ENCODE results near the gene SNRNP70.
A peak's percentile ranks its signal among the peaks of the same experiment; 100 is the strongest.
"Not testable (repeated sequence)": the region's sequence is repeated elsewhere in the genome, so short reads cannot be mapped to it uniquely, and the experiment has no call there.

The SNRNP70 gene

GRCh38 chr19:49117677-49118564 lies 32.7 kb downstream of the SNRNP70 start:
- H3K36me3 Mint-ChIP-seq (ENCODE audit: low read depth), result no peaks in the 10 kb centered on the region
- H3K27ac Mint-ChIP-seq, result peak overlapping the region; percentile 87
- H3K4me1 Mint-ChIP-seq (ENCODE audit: low read depth), result peaks cover 28% of the 10 kb centered on the region
- peak overlapping the region; percentile 84 for H3K4me3 Mint-ChIP-seq
- no peaks in the 10 kb centered on the region for H3K9me3 Mint-ChIP-seq
- peaks cover 15% of the 10 kb centered on the region for H3K27me3 Mint-ChIP-seq (ENCODE audit: low read depth)

- Mint-ChIP-seq H3K36me3 (ENCODE audit: low read depth) (no peaks in the 10 kb centered on the region), H3K4me3 (peak within 1 kb of the TSS; percentile 84), H3K4me1 (ENCODE audit: low read depth) (peaks cover 23% of the 10 kb centered on the region), H3K27ac (peak within 1 kb of the TSS; percentile 87), H3K9me3 (no peaks in the 10 kb centered on the region), H3K27me3 (ENCODE audit: low read depth) (peaks cover 19% of the 10 kb centered on the region)
These were observed 33.5 kb downstream of the SNRNP70 start, which contains the start of gene C19orf73 for GRCh38 chr19:49118565-49119410. Gene C19orf73 (minus strand): TSS chr19:49119143. CDS start chr19:49119022, 121 bp downstream.

- peaks cover 20% of the 10 kb centered on the region for H3K27me3 Mint-ChIP-seq (ENCODE audit: low read depth)
- H3K27ac Mint-ChIP-seq, result peak within 1 kb of the TSS; percentile 87
- H3K4me3 Mint-ChIP-seq, result peak within 1 kb of the TSS; percentile 84
- no peaks in the 10 kb centered on the region for H3K9me3 Mint-ChIP-seq
- peaks cover 20% of the 10 kb centered on the region for H3K4me1 Mint-ChIP-seq (ENCODE audit: low read depth)
- H3K36me3 Mint-ChIP-seq (ENCODE audit: low read depth), result no peaks in the 10 kb centered on the region
These were observed 34.4 kb downstream of the SNRNP70 start, which contains the start of gene PPFIA3 for GRCh38 chr19:49119411-49120324. Gene PPFIA3 (plus strand): TSS chr19:49119544. CDS start chr19:49127874, 8,330 bp downstream.

- H3K9me3 Mint-ChIP-seq, result no peaks in the 10 kb centered on the region
- no peaks in the 10 kb centered on the region for H3K36me3 Mint-ChIP-seq (ENCODE audit: low read depth)
- peaks cover 17% of the 10 kb centered on the region for H3K4me1 Mint-ChIP-seq (ENCODE audit: low read depth)
- H3K27me3 Mint-ChIP-seq (ENCODE audit: low read depth), result peaks cover 20% of the 10 kb centered on the region
- H3K4me3 Mint-ChIP-seq, result peak overlapping the region; percentile 78
- peak overlapping the region; percentile 64 for H3K27ac Mint-ChIP-seq
These were observed 35.1 kb downstream of the SNRNP70 start for GRCh38 chr19:49120325-49120683.

GRCh38 chr19:49120868-49121267 lies 35.6 kb downstream of the SNRNP70 start:
- H3K27me3 Mint-ChIP-seq (ENCODE audit: low read depth), result peaks cover 20% of the 10 kb centered on the region
- H3K4me3 Mint-ChIP-seq, result peak overlapping the region; percentile 78
- no peaks in the 10 kb centered on the region for H3K9me3 Mint-ChIP-seq
- H3K27ac Mint-ChIP-seq, result peak overlapping the region; percentile 64
- H3K4me1 Mint-ChIP-seq (ENCODE audit: low read depth), result peaks cover 17% of the 10 kb centered on the region
- H3K36me3 Mint-ChIP-seq (ENCODE audit: low read depth), result no peaks in the 10 kb centered on the region

GRCh38 chr19:49121841-49122240 lies 36.6 kb downstream of the SNRNP70 start:
- not testable (repeated sequence) for H3K27ac Mint-ChIP-seq; H3K36me3 Mint-ChIP-seq (ENCODE audit: low read depth); H3K4me3 Mint-ChIP-seq; H3K9me3 Mint-ChIP-seq
- Mint-ChIP-seq H3K4me1 (ENCODE audit: low read depth) (peaks cover 17% of the 10 kb centered on the region), H3K27me3 (ENCODE audit: low read depth) (peaks cover 20% of the 10 kb centered on the region)

- not testable (repeated sequence) for H3K9me3 Mint-ChIP-seq; H3K4me3 Mint-ChIP-seq; H3K27ac Mint-ChIP-seq; H3K36me3 Mint-ChIP-seq (ENCODE audit: low read depth)
- Mint-ChIP-seq H3K4me1 (ENCODE audit: low read depth) (peaks cover 13% of the 10 kb centered on the region), H3K27me3 (ENCODE audit: low read depth) (peaks cover 20% of the 10 kb centered on the region)
These were observed 38.0 kb downstream of the SNRNP70 start for GRCh38 chr19:49123285-49123684.

- Mint-ChIP-seq H3K36me3 (ENCODE audit: low read depth) (no peaks in the 10 kb centered on the region), H3K27me3 (ENCODE audit: low read depth) (peaks cover 20% of the 10 kb centered on the region), H3K4me3 (no peak overlapping the region), H3K4me1 (ENCODE audit: low read depth) (peaks cover 16% of the 10 kb centered on the region), H3K27ac (no peak overlapping the region), H3K9me3 (no peaks in the 10 kb centered on the region)
These were observed 39.9 kb downstream of the SNRNP70 start for GRCh38 chr19:49125025-49125731.

- Mint-ChIP-seq H3K4me1 (ENCODE audit: low read depth) (peaks cover 9% of the 10 kb centered on the region), H3K9me3 (no peaks in the 10 kb centered on the region), H3K27ac (no peak overlapping the region), H3K36me3 (ENCODE audit: low read depth) (no peaks in the 10 kb centered on the region), H3K27me3 (ENCODE audit: low read depth) (peaks cover 11% of the 10 kb centered on the region), H3K4me3 (no peak overlapping the region)
These were observed 41.3 kb downstream of the SNRNP70 start for GRCh38 chr19:49126575-49126974.

- H3K36me3 Mint-ChIP-seq (ENCODE audit: low read depth); H3K27me3 Mint-ChIP-seq (ENCODE audit: low read depth); H3K9me3 Mint-ChIP-seq; H3K4me3 Mint-ChIP-seq; H3K27ac Mint-ChIP-seq; H3K4me1 Mint-ChIP-seq (ENCODE audit: low read depth): not testable (repeated sequence)
These were observed 42.0 kb downstream of the SNRNP70 start for GRCh38 chr19:49127225-49127624.

GRCh38 chr19:49127674-49128544 lies 42.7 kb downstream of the SNRNP70 start:
- Mint-ChIP-seq H3K4me3 (peak overlapping the region; percentile 92), H3K36me3 (ENCODE audit: low read depth) (no peaks in the 10 kb centered on the region), H3K27me3 (ENCODE audit: low read depth) (peaks cover 5% of the 10 kb centered on the region), H3K9me3 (no peaks in the 10 kb centered on the region), H3K27ac (peak overlapping the region; percentile 75), H3K4me1 (ENCODE audit: low read depth) (peaks cover 12% of the 10 kb centered on the region)

- H3K27ac Mint-ChIP-seq, result peak overlapping the region; percentile 11
- peaks cover 16% of the 10 kb centered on the region for H3K4me1 Mint-ChIP-seq (ENCODE audit: low read depth)
- H3K36me3 Mint-ChIP-seq (ENCODE audit: low read depth), result peaks cover 1% of the 10 kb centered on the region
- H3K9me3 Mint-ChIP-seq, result no peaks in the 10 kb centered on the region
- peaks cover 2% of the 10 kb centered on the region for H3K27me3 Mint-ChIP-seq (ENCODE audit: low read depth)
- peak overlapping the region; percentile 92 for H3K4me3 Mint-ChIP-seq
These were observed 43.4 kb downstream of the SNRNP70 start for GRCh38 chr19:49128545-49129237.
